Right lobe of liver (tissue), 4 donors: ENCODE results near the gene NIPA2.

Source experiments
- POLR2A ChIP-seq: fragments of 450-650 bp; IDR thresholded peaks from one replicate; pipeline ENCODE4 v1.6.1; 2017; ENCODE audit warnings: antibody characterized with exemption, mild to moderate bottlenecking
- TF ChIP-seq, protein P1 (sequence below), 4 donors: fragments of 200-600 bp in 3 of 4; fragments of 450-650 bp in 1 of 4; IDR thresholded peaks; one replicate each; pipeline versions ENCODE4 v1.5.1 to v1.8.0; 2016 to 2022; ENCODE audit warnings: antibody characterized with exemption in 4 of 4, mild to moderate bottlenecking in 2 of 4
- donor health status: DM: no; HTN: no; CAD: no.
- donor health status: DM: no; HTN: no; CAD: no.
- donor health status: DM: no; HTN: yes; CAD: no.

GRCh38 chr15:22874966-22875365 lies 36.5 kb downstream of the NIPA2 start:
- TF ChIP-seq, protein P1, sequence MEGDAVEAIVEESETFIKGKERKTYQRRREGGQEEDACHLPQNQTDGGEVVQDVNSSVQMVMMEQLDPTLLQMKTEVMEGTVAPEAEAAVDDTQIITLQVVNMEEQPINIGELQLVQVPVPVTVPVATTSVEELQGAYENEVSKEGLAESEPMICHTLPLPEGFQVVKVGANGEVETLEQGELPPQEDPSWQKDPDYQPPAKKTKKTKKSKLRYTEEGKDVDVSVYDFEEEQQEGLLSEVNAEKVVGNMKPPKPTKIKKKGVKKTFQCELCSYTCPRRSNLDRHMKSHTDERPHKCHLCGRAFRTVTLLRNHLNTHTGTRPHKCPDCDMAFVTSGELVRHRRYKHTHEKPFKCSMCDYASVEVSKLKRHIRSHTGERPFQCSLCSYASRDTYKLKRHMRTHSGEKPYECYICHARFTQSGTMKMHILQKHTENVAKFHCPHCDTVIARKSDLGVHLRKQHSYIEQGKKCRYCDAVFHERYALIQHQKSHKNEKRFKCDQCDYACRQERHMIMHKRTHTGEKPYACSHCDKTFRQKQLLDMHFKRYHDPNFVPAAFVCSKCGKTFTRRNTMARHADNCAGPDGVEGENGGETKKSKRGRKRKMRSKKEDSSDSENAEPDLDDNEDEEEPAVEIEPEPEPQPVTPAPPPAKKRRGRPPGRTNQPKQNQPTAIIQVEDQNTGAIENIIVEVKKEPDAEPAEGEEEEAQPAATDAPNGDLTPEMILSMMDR (IDR thresholded peaks at IDR 0.05) = no peak
- TF ChIP-seq POLR2A = no peak
